Stimulated activated CD8-positive, alpha-beta memory T cell treated with anti-CD3 and anti-CD28 coated beads, Interleukin-12 subunit alpha, Interleukin-12 subunit beta, amount 100 ng/mL, for 24 hours (primary cell): ENCODE measurements around the gene AK5.

Experiments
- DNase-seq: peaks from one replicate; pipeline ENCODE4 v3.0.0-alpha.2; 2020; ENCODE audit errors: extremely low read depth

The AK5 gene

DNA sequence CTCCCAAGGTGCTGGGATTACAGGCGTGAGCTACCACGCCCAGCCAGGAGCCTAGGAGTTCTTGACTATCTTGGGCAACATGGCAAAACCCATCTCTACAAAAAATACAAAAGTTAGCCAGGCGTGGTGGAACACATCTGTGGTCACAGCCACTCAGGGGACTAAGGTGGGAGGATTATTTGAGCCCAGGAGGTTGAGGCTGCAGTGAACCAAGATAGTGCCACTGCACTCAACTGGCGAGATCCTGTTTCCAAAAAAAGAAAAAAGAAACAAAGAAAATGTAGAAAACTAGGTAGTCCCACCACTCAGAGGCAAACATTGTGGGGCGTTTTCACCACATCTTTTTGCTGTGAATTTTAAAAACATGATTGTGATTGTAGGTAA is 259.3 kb downstream of the AK5 start:
- DNase-seq = no peak

DNA sequence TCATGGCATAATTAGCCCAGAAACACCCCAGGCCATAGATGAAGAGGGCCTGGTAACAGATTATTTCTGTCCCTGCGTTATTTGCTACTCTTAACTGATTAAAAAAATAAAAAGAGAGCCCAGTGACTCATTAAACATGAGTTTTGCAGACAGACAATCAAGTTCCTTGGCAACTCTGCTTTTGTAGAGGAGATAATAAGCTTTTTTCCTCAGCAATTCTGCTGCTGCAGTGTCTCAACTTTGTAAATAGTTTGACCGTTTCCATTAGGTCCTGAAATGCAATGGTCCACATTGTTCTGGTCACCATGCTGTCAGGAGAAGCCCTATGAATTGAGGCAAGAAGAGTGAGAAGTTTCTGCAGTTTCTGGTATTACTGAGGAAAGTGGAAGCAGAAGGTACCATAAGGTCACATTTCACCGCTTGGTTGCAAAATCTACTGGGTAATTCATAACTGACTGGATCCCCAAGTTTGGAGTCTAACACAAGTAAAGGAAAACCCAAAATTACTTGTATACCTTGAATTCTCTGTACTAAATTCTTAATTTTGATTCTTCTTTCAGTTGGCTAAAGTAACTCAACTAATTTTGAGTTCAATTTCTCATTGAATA is 261.1 kb downstream of the AK5 start:
- no peak for DNase-seq

DNA sequence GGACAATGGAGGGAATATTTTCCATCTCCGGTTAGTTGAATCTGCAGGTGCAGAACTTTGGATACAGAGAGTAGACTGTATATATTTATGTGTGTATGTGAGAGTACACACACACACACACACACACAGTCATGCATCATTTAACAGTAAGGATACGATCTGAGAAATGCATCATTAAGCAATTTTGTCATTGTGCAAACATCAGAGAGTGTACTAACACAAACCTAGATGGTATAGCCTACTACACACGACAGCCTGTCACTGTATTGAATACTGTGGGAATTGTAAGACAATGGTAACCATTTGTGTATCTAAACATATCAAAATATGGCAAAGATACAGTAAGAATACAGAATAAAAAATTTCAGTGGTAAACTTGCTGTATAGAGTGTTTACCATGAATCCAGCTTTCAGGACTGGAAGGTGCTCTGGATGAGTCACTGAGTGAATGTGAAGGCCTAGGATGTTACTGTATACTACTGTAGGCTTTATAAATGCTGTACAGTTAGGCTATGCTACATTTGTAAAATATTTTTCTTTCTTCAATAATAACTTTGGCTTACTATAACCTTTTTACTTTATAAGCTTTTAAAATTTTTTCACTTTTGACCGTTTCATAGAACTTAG is 262.1 kb downstream of the AK5 start:
- DNase-seq = no peak

DNA sequence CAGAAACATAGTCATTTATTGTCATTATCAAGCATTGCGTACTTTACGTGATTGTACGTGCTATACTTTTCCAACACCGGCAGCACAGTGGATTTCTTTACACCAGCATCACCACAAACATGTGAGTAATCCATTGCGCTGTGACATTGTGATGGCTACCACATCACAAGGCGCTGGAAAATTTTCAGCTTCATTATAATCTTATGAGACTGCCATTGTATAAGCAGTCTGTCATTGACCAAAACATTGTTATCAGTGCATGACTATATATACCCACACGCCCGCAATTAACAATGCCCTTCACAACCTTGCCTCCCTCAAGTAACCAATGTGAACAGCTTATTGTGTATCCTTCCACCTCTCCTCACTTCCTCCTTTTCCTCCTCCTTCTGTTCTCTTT is 263.0 kb downstream of the AK5 start:
- no peak for DNase-seq

DNA sequence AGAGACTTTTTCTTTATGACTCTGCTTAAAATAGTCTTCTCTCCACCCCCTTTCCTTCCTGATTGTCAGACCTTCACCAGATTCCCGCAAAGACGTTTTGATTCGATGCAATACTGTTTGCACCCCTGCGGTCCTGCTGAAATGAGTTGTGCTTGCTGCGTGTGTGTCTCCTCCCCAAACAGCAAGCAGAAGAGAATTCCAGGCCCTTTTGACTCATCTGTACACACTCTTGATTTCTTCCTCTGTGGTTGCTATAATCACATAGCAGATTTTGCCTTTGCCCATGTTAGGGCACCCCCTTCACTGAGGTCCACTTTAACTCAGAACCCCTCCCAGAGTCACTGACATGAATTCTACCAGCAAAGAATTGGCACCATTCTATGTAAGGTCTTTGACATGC is 264.2 kb downstream of the AK5 start:
- DNase-seq = no peak

DNA sequence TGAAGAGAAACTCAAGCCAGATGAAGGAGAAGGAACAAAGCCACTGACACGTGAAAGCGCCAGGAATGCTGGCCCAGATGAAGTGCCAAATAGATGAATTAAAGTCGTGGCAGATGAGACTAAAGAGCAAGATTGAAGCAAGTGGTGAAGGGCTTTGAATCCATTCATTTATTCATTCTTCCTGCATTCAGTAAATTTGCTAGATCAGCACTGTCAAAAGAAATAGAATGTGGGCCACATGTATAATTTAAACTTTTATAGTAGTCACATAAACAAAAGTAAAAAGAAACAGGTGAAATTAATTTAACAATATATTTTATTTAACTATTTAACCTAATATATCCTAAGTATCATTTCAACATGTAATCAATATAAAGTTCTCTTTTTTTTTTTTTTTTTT is 265.1 kb downstream of the AK5 start:
- DNase-seq = no peak

DNA sequence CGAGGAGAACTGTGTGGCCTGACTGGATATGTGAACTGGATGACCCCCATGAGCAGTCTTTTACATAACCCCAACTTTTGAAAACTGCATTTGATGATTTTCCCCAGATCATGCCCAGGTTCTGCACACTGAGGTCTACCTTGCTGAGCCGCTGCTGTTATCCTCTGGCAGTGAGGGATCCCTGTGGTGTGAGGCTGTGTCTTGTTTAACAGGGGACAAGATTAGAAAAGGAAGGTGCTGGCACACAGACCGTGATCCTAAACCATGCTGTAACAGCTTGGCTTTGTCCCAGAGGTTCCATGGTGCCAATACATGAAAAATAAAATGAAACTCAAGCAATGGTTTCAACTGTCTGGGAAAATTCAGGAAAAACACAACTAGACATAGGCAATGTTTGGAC is 266.5 kb downstream of the AK5 start:
- DNase-seq = no peak

DNA sequence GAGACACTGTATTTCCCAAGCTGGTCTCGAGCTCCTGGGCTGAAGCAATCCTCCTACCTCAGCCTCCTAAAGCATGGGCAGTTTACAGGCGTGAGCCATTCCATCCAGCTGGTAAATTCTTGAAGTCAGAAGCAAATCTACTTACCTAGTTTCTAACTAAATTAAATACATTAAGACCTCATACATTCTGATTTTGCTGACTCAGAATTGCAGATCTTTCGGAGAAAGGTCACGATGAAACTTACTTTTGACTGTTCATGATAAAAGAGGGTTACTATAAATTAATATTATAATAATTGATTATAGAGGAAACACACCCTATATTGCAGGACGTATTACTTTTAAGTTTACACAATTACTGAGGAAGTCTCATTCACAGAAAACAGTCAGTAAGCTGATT is 268.3 kb downstream of the AK5 start:
- DNase-seq = no peak

DNA sequence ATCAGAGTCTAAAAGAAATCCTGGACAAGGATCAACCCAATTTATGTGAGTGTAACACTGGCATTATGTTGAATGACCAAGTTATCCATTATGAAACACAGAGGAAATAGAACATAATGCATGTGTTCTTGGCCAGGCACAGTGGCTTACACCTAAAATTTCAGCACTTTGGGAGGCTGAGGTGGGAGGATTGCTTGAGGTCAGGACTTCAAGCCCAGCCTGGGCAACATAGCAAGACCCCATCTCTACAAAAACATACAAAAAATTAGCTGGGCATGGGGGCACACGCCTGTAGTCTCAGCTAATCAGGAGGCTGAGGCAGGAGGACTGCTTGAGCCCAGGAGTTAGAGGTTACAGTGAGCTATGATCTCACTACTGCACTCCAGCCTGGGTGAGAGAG is 270.8 kb downstream of the AK5 start:
- no peak for DNase-seq

DNA sequence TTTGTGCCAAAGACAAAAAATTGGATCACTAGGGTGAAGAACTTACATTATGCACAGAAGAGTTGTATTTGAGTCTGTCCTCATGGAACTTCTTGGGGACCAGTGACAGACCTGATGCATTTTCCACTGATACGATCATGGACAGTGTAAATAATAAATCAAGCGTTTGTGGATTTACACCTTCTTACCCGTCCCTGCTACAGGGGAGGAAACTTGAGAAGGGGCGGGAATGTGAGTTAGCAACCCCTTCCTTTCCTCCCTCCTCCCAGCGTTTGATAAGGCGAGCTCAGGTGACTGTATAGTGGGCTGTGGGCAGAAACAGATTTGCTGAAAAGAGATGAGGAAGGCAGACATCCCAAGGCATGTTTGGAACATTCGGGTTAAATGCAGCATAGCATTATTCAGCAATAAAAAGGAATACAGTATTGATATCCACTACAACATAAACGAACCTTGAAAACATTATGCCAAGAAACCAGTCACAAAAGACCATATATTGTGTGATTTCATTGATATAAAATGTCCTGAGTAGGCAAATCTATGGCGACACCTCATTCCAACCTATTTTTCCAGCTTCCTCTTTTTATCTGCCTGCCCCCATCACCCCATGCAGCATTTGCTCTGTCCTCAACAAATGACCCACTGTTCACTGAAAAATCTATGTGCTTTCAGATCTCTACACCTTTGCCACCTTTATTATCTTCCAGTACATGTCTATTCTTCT is 271.9 kb downstream of the AK5 start:
- DNase-seq = no peak

DNA sequence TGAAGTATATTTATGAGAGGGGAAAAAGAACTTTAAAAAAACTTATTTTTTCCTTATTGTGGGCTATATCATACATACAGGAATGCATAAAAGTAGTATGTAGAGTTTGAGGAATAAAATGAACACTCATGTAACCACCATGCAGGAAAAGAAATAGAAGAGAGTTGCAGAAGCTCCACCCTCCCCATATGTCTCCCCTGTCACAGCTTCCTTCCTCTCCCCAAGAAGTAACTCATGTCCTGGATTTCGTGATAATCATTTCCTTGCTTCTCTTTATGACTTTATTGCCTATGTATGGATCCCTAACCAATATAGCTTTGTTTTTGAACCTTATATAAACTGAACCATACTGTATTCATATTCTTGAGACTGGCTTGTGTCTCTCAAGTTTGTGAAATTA is 274.2 kb downstream of the AK5 start:
- DNase-seq = no peak

DNA sequence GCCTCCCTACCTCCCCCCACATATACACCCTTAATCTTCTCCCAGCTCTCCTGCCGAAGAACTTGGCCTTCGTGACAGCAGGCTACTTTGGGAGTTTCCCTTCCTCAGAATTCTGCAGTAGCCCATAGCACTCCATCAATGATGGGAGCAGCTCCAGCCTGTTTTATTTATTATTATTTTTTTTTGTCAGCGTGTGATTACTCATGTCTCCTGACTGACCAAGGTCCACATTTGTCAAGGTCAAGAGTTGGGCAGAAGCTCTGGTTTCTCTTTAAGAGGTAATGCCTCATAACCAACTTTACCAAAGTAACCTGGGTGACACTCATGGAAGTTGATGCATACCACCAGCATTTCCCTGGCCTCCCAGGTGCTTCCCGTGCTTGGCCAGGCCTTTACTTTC is 275.2 kb downstream of the AK5 start:
- no peak for DNase-seq

DNA sequence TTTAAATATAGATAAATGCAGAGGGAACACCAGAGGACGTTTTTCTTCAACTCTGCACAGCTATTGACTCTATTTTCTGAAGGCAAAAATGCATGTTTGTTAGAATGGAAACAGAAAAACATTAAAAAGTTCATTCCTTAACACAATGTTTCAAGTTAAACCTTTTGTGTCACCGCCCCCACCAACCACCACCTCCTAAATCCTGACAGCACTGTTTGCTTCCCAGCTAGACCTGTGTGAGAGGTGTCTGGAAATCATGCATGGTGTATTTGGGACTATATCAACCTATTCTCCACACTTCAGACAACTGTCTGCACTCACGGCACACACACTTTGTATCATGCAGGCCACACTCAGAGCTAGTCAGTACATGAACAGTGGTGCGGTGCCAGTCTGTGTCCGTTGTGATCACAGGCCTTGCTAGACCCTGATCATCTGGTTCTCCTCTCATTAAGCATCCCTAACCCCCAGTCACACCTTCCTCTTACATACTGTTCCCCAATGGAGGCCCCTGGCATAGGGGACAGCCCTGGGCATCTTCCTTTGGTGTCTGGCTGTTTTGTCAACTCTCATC is 276.9 kb downstream of the AK5 start:
- no peak for DNase-seq

DNA sequence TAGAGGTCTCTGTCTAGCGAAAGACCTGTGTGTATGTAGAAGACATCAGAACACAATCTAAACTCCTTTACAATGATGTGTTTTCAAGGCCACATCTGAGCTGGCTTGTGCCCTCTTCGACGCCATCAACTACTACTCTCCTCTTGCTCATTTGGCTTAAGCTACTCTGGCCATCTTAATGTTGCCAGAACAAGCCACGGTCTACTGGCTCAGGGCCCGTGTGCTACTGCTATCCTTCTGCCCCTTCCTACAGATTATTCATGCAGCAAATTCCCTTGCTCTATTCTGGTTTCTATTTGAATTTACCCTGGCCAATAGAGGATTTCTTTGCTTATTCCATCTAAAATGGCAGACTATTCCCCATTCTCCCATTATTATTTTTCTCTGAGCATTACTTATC is 278.9 kb downstream of the AK5 start:
- DNase-seq = no peak

DNA sequence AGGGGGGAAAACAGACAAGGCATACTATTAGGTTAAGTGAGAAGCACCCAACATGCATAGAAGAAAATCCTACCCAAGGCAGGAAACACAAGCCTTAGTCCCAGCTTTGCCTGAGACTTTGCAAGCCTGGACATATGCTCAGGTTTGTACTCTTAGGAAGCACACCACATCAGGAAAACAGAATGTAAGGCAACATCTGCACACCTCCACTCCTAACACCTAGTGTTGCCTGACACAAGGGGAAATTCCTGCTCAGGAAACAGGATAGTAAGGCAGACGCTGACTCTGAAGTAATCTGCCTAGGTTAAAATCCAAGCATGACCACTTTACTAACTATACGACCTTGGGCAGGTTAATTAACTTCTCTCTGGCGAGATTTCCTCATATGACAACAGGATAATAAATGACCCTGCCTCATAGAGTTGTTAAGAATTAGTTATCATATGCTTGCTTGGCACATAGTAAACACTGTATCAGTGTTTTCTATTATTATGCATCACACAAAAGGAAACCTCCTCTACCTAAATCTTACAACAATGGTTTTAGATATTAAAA is 280.9 kb downstream of the AK5 start:
- no peak for DNase-seq

DNA sequence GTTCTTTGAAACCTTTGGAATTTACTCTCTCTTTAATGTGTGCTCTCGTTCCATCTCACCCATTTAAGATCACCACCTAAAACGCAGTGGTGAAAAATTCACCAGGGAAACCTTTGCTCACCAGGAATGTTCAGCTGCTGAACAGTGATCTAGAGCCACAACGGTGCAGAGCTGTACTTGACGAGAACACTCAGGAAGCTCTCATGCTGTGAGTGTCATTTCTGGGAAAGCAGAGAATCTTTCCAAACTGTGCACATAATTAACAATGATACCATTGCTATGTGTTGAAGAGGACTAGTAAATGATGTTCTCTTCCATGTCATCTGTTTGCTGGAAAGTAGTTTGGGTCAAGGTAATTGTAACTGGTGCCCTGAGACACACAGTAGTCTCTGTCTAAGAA is 283.5 kb downstream of the AK5 start:
- DNase-seq = no peak

DNA sequence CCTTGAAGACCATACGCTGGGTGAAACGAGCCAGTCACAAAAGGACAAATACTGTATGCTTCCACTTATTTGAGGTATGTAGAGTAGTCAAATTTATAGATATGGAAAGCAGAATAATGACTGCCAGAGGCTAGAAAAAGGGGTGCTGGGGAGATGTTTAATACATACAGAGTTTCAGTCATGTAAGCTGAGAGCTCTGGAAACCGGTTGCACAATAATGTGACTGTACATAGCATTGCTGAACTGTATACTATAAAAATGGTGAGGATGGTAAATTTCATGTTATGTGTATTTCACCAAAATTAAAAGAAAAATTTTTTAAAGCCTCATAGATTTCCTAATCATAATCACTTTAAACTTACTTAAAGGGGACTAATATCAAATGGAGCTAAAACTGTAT is 289.8 kb downstream of the AK5 start:
- no peak for DNase-seq

DNA sequence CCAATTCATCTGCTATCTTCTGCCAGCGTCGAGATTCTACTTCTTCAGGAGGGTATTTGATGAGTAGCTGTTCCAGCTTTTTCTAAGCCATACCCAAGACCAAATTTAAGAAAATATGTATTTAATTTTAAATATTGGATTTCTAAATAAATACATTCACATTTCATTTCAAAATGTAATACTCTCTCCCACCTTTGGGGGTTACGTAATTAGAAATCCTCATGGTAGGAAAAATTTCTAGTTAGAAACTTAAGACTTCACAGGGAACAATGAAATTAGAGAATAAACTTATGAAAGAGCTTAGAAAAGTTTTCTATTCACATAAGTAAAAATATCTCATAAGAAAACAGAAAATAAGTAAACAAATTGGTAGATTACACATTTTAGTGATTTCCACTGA is 297.7 kb downstream of the AK5 start:
- no peak for DNase-seq

DNA sequence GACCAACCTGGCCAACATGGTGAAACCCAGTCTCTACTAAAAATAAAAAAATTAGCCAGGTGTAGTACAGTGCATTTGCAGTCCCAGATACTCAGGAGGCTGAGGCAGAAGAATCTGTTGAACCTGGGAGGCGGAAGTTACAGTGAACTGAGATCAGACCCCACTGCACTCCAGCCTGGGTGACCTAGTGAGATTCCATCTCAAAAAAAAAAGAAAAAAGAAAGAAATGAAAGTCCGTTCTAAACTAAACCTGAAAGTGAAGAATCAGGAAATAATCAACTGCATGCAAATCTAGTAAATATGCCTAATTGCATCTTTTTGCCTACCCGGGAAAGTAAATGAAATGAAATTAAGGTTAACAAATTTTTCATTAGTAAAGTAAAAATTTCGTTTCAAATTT is 301.1 kb downstream of the AK5 start:
- no peak for DNase-seq

DNA sequence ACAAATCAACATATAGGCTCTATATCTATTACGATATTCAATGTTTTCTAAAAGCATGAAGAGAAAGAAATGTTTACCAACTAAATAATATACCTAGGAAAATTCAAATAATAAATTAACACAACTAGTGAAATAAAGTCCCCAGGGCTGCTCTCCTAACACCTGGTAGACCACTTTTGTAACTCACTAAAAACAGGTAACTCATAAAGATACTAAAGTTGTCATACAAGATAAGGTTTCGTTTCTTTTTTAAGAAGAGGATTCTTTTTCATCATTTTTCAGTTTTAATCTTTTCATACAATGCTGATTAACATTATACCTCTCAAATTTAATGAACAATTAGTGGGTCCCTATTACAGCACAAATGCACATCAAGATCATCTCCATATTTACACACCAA is 301.7 kb downstream of the AK5 start:
- no peak for DNase-seq

DNA sequence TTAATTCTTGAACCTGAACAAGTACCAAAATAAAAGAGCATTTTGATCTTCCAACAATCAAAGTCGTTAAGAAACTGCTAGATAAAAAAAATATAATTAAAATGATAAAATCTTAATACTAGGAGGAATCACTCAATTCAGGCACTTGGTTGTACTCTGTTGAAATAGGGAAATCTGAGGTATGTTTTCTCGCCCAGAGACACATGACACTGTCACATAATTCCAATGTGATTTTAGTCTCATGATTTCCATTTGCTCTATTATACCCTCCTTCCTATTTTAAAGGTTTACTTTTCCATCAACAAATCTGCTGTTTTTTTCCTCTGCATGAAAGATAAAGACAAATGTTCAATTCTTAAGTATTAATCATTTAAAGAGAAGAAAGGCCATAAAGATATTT is 303.1 kb downstream of the AK5 start:
- no peak for DNase-seq

DNA sequence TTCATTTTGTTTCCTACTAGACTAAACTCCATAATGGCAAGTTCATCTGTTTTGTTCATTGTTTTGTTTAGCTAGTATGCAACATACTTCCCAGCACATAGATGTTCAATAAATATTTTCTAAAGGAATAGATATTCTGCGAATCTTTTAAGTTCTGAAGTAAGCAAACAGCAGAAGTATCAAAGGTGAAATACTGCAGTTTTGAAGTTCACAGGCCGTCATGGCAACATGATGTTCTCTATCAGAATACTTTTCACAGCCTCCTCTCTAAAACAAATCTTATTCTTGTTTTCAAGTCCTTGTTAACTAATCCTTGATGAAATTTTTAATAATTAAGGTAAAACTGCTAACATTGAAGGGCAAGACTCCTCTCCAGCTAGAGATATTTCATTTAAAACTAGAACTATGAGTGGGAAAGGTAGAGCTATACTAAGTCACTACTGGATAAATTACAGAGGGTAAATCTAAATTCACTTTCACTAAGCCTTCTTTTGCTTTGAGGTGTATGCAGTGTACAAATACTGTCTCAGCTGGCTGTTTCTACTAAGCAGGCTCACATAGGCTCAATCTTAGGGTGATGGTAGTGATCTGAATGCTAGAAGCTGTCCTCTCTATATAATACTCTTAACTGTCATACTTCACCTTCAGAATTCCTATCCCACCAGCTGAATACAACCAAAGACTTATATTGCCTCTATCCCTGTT is 303.9 kb downstream of the AK5 start:
- DNase-seq = no peak
